Brain microvascular endothelial cell (primary cell): ENCODE data around the gene IL18R1.
A peak's percentile ranks its signal among the peaks of the same experiment; 100 is the strongest.

Experiments used
- DNase-seq: peaks from one replicate; pipeline ENCODE4 v3.0.0-alpha.2; 2020
- H3K27ac ChIP-seq: fragments of 250-450 bp; sonication (Bioruptor Pico); 2 replicates; pipeline ENCODE4 v1.5.1; 2020; ENCODE audit warnings: mild to moderate bottlenecking, moderate library complexity
- H3K27me3 ChIP-seq: fragments of 250-450 bp; sonication (Bioruptor Pico); replicated peaks from 2 replicates; pipeline ENCODE4 v1.5.1; 2020; ENCODE audit warnings: mild to moderate bottlenecking
- H3K36me3 ChIP-seq: fragments of 250-450 bp; sonication (Bioruptor Pico); replicated peaks from 2 replicates; pipeline ENCODE4 v1.5.1; 2020; ENCODE audit warnings: mild to moderate bottlenecking
- H3K4me3 ChIP-seq: 2 replicates; pipeline ENCODE4 v1.5.1; 2011; ENCODE audit warnings: low read depth, mild to moderate bottlenecking, control low read depth, low read length, moderate library complexity
- CTCF ChIP-seq: IDR thresholded peaks from 2 replicates; pipeline ENCODE4 v1.5.1; 2011; ENCODE audit warnings: low read depth, mild to moderate bottlenecking, moderate library complexity, low read length, control low read depth, inconsistent platforms; ENCODE audit errors: missing control alignments
- in situ Hi-C: cut with HindIII; loops from 2 replicates; pipeline ENCODE4 v1.10.0; 2017; ENCODE audit warnings: low sequenced_read_pairs, low pct_ligation_motif_present

IL18R1 gene

GRCh38 chr2:102337481-102338386 is 17.9 kb upstream of the IL18R1 start:
- TF ChIP-seq CTCF, result no peak
- no peak for DNase-seq
- Histone ChIP-seq H3K36me3 (no peaks in the 10 kb centered on the region), H3K27me3 (no peaks in the 10 kb centered on the region), H3K4me3 (no peak overlapping the region), H3K27ac (no peak overlapping the region)
- in situ Hi-C loops, result no loop called here

GRCh38 chr2:102340778-102341177 is 14.8 kb upstream of the IL18R1 start:
- no peak for DNase-seq
- in situ Hi-C loops, result no loop called here

GRCh38 chr2:102342888-102343287 is 12.7 kb upstream of the IL18R1 start:
- Histone ChIP-seq H3K27ac (no peak overlapping the region), H3K36me3 (no peaks in the 10 kb centered on the region), H3K27me3 (no peaks in the 10 kb centered on the region), H3K4me3 (no peak overlapping the region)
- no peak for DNase-seq
- TF ChIP-seq CTCF, result peak; percentile 36
- in situ Hi-C loops, result no loop called here

More at GRCh38 chr2:102340778-102341177, 14.8 kb upstream of the IL18R1 start:
- H3K27me3 ChIP-seq, result no peaks in the 10 kb centered on the region
- H3K36me3 ChIP-seq, result no peaks in the 10 kb centered on the region
- H3K4me3 ChIP-seq, result no peak overlapping the region
- H3K27ac ChIP-seq, result no peak overlapping the region
- TF ChIP-seq CTCF, result no peak

- no peak for TF ChIP-seq CTCF
- no peak for DNase-seq
- H3K27ac ChIP-seq, result no peak overlapping the region
- no peak overlapping the region for H3K4me3 ChIP-seq
- in situ Hi-C loops, result no loop called here
- no peaks in the 10 kb centered on the region for H3K36me3 ChIP-seq
- H3K27me3 ChIP-seq, result no peaks in the 10 kb centered on the region
Measured at GRCh38 chr2:102344397-102344796, 11.2 kb upstream of the IL18R1 start.

- Histone ChIP-seq H3K4me3 (no peak overlapping the region), H3K27ac (no peak overlapping the region), H3K27me3 (no peaks in the 10 kb centered on the region), H3K36me3 (no peaks in the 10 kb centered on the region)
- DNase-seq, result no peak
- in situ Hi-C loops, result no loop called here
- TF ChIP-seq CTCF, result no peak
Measured at GRCh38 chr2:102345329-102345920, 10.2 kb upstream of the IL18R1 start.
